Sigmoid colon (tissue), 4 donors: Measurements from ENCODE around the gene OR6N2.

Experiments used
- CTCF ChIP-seq, 4 experiments: fragments of 450-650 bp in 3 of 4; fragments of 200-600 bp in 1 of 4; IDR thresholded peaks; one replicate each; pipeline ENCODE4 v1.5.1; 2016 to 2019; ENCODE audit warnings: antibody characterized with exemption in 4 of 4, mild to moderate bottlenecking in 3 of 4, moderate library complexity in 2 of 4
- EP300 ChIP-seq, 4 donors: sonication (generic); formaldehyde crosslinking; IDR thresholded peaks; one replicate each; pipeline ENCODE4 v1.6.1; 2017; ENCODE audit warnings: antibody characterized with exemption in 4 of 4
- POLR2A ChIP-seq, 2 donors: fragments of 450-650 bp; IDR thresholded peaks; one replicate each; pipeline ENCODE4 v1.6.1; 2016; ENCODE audit warnings: antibody characterized with exemption in 2 of 2, mild to moderate bottlenecking in 2 of 2, moderate library complexity in 2 of 2
- POLR2AphosphoS5 ChIP-seq, 4 donors: sonication (generic); formaldehyde crosslinking; IDR thresholded peaks; one replicate each; pipeline ENCODE4 v1.6.1; 2017; ENCODE audit warnings: antibody characterized with exemption in 4 of 4

- TF ChIP-seq POLR2AphosphoS5 (IDR thresholded peaks at IDR 0.05): no peak
- TF ChIP-seq CTCF (IDR thresholded peaks at IDR 0.05): no peak
- no peak for TF ChIP-seq EP300 (IDR thresholded peaks at IDR 0.05)
- TF ChIP-seq POLR2A (IDR thresholded peaks at IDR 0.05): no peak
These were observed 12.6 kb upstream of the OR6N2 start for GRCh38 chr1:158793604-158794003.
